ENCODE data around the gene CCR1.

DNA sequence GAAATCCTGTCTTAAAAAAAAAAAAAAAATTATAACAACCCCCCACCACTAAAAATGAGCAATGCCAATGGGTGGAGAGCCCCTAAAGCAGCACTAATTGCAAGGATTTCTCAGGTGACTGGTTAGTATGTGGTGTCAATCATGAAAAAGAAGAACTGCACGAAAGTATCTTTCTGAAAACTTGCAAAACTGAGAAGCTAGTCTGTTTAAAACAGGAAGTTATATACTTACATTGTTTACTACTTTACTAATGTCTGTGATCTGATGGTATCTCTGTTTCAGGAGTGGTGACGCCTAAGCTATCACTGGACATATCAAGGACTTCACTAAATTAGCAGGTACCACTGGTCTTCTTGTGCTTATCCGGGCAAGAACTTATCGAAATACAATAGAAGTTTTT lies 34.0 kb upstream of the CCR1 start, which contains the start of gene CCR3:
- TF ChIP-seq CTCF (tag by site-specific recombination; IDR thresholded peaks at IDR 0.05) (no peak), ZNF37A (tag by site-specific recombination; IDR thresholded peaks at IDR 0.05) (no peak), TSHZ1 (tag by site-specific recombination; IDR thresholded peaks at IDR 0.05; ENCODE audit: borderline replicate concordance) (no peak), ZNF362 (tag by site-specific recombination; IDR thresholded peaks at IDR 0.05) (no peak)
